ENCODE results near the gene DCLK3.
A peak's percentile ranks its signal among the peaks of the same experiment; 100 is the strongest.

Gene DCLK3

GRCh38 chr3:36666166-36666565 is 98.2 kb downstream of the DCLK3 start:
- DNase-seq, result no peak

- peak in 1 of 2 donors; percentile 9 for DNase-seq
Observed at GRCh38 chr3:36663666-36664291, 100.6 kb downstream of the DCLK3 start.

DNA sequence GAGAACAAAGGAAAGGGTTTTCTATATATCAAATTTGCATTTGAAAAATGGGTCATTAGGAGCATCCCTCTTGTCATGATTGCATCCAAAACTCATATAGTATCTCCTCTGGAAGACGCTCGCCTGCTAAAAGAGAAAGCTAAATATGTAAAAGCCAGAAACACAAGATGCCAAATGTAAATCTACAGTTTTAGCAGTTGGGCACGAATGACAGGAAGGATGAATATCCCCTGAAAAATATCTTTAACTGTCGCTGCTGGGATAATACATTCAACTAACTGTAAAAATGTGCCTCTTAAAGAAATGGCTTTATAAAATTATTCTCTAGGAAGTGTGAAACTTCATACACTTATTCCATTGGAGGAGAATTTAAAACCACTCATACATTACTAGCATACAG is 101.7 kb downstream of the DCLK3 start:
- no peak for DNase-seq
